Hepatocyte (in vitro differentiated cells): ENCODE data around the gene MYO5A. TPM values are rescaled to one million over a fixed set of nuclear protein-coding genes. Genes with fewer than 3 reads are reported as not detected.
"Not testable (repeated sequence)": the region's sequence is repeated elsewhere in the genome, so short reads cannot be mapped to it uniquely, and the experiment has no call there.

Experiments used
- DNase-seq: peaks from one replicate; pipeline ENCODE4 v3.0.0-alpha.2; 2016; ENCODE audit warnings: low spot score
- H2AFZ ChIP-seq: fragments of 200-600 bp; sonication (generic); 2 replicates; pipeline ENCODE4 v1.6.0; 2016; ENCODE audit warnings: antibody characterized with exemption, mild to moderate bottlenecking
- H3K27ac ChIP-seq: fragments of 200-600 bp; sonication (generic); 2 replicates; pipeline ENCODE4 v1.5.1; 2016; ENCODE audit warnings: mild to moderate bottlenecking
- H3K27me3 ChIP-seq: fragments of 200-600 bp; sonication (generic); 2 replicates; pipeline ENCODE4 v1.6.1; 2016
- H3K36me3 ChIP-seq: fragments of 200-600 bp; sonication (generic); replicated peaks from 2 replicates; pipeline ENCODE4 v1.5.1; 2016; ENCODE audit warnings: low read depth; ENCODE audit not compliant: insufficient read depth
- H3K4me1 ChIP-seq: fragments of 200-600 bp; sonication (generic); 2 replicates; pipeline ENCODE4 v1.5.1; 2016; ENCODE audit warnings: mild to moderate bottlenecking, moderate library complexity; ENCODE audit not compliant: insufficient read depth
- H3K4me2 ChIP-seq: fragments of 200-600 bp; sonication (generic); 2 replicates; pipeline ENCODE4 v1.6.0; 2016
- H3K4me3 ChIP-seq: fragments of 200-600 bp; sonication (generic); 2 replicates; pipeline ENCODE4 v1.5.1; 2016; ENCODE audit warnings: mild to moderate bottlenecking
- H3K79me2 ChIP-seq: fragments of 200-600 bp; sonication (generic); 2 replicates; pipeline ENCODE4 v1.6.0; 2017; ENCODE audit warnings: mild to moderate bottlenecking
- H3K9me2 ChIP-seq: fragments of 200-600 bp; sonication (generic); replicated peaks from 2 replicates; pipeline ENCODE4 v1.6.0; 2017; ENCODE audit warnings: mild to moderate bottlenecking; ENCODE audit not compliant: insufficient read depth
- H3K9me3 ChIP-seq: fragments of 200-600 bp; sonication (generic); 2 replicates; pipeline ENCODE4 v1.5.1; 2016; ENCODE audit warnings: low read depth, mild to moderate bottlenecking
- H4K20me1 ChIP-seq: fragments of 200-600 bp; sonication (generic); 2 replicates; pipeline ENCODE4 v1.6.0; 2016; ENCODE audit warnings: mild to moderate bottlenecking; ENCODE audit not compliant: insufficient read depth, poor library complexity, severe bottlenecking
- EZH2 ChIP-seq: fragments of 200-600 bp; sonication (generic); IDR thresholded peaks from 2 replicates; pipeline ENCODE4 v1.6.1; 2016; ENCODE audit warnings: antibody characterized with exemption, mild to moderate bottlenecking, borderline replicate concordance
- EZH2phosphoT487 ChIP-seq: fragments of 200-600 bp; sonication (generic); IDR thresholded peaks from one replicate; pipeline ENCODE4 v1.6.1; 2018; ENCODE audit warnings: antibody characterized with exemption, mild to moderate bottlenecking, low read depth, moderate library complexity; ENCODE audit not compliant: unreplicated experiment, severe bottlenecking
- WGBS: methylation state at CpG from one replicate; pipeline ENCODE4 v1.1.6; 2016; ENCODE audit warnings: low lambda C conversion rate; ENCODE audit errors: missing lambda C conversion rate; 5-methylcytosine and 5-hydroxymethylcytosine counted together
- polyA plus RNA-seq: library from polyadenylated mRNA; unstranded; fragments of >200 nt; fragmentation: Nextera tagmentation; extraction: Ambion mirVana; gene quantifications from 2 replicates; pipeline ENCODE4 v1.2.1, GENCODE V29; 2016
- total RNA-seq: library from RNA; depleted of rRNA; stranded (reverse); fragments of >200 nt; gene quantifications from 2 replicates; pipeline ENCODE4 v1.2.3, GENCODE V29; 2014
- TF ChIP-seq, protein P1 (sequence below): fragments of 200-600 bp; sonication (generic); IDR thresholded peaks from 2 replicates; pipeline ENCODE4 v1.5.1; 2016; ENCODE audit warnings: antibody characterized with exemption, mild to moderate bottlenecking; ENCODE audit not compliant: poor library complexity

The MYO5A gene
- total and polyA plus RNA-seq, 2 experiments from 2014 or later: 3.7 to 14.8 TPM

DNA sequence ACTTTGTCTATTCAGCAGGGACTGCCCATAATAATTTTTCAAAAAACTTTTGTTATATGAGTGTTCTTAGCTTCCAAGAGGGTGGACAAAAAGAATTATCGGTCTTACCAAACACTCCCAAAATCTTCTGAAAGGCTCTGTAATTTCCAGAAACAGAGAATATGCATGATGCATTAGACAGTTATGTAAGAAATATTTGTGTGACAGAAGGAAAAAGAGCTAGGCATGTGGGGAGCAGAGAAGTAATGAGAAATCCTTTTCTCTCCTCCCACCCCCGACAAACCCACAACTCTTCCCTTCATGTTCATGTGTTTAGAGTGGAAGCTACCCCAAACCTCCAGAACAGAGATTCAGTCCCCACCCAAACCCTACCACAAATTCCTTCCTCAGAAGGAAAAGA, 86.8 kb downstream of the MYO5A start:
- Histone ChIP-seq H3K4me2 (no peak overlapping the region), H3K4me3 (no peak overlapping the region), H3K27ac (no peak overlapping the region), H4K20me1 (no peaks in the 10 kb centered on the region), H3K27me3 (no peaks in the 10 kb centered on the region), H3K36me3 (no peaks in the 10 kb centered on the region), H3K4me1 (no peaks in the 10 kb centered on the region), H2AFZ (no peak overlapping the region), H3K79me2 (no peaks in the 10 kb centered on the region), H3K9me3 (no peaks in the 10 kb centered on the region), H3K9me2 (no peaks in the 10 kb centered on the region)
- WGBS: 91% methylated on average over 2 of the region's 2 CpGs
- no peak for DNase-seq
- TF ChIP-seq EZH2phosphoT487 (no peak), EZH2 (no peak)
- TF ChIP-seq, protein P1, sequence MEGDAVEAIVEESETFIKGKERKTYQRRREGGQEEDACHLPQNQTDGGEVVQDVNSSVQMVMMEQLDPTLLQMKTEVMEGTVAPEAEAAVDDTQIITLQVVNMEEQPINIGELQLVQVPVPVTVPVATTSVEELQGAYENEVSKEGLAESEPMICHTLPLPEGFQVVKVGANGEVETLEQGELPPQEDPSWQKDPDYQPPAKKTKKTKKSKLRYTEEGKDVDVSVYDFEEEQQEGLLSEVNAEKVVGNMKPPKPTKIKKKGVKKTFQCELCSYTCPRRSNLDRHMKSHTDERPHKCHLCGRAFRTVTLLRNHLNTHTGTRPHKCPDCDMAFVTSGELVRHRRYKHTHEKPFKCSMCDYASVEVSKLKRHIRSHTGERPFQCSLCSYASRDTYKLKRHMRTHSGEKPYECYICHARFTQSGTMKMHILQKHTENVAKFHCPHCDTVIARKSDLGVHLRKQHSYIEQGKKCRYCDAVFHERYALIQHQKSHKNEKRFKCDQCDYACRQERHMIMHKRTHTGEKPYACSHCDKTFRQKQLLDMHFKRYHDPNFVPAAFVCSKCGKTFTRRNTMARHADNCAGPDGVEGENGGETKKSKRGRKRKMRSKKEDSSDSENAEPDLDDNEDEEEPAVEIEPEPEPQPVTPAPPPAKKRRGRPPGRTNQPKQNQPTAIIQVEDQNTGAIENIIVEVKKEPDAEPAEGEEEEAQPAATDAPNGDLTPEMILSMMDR: no peak

DNA sequence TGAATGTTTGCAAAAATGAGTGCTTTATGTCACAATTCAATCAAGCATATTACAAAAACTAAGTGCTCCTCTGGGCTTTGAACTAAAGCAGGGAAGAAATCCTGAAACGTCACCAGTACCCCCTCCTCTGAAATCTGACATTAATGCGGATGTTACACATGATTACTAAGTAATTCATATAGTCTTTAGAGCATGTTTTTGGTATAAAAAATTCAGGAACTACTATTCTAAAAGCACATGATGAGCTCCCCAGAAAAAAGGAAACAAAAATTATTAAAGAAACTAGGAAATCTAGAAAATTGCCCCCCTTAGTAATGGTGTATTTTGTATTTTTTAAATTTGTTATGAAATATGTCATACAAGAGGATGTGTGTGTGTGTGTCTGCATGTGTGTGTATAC, 87.7 kb downstream of the MYO5A start:
- no peak for DNase-seq
- no peak overlapping the region for H2AFZ ChIP-seq
- no peaks in the 10 kb centered on the region for H3K36me3 ChIP-seq
- no peaks in the 10 kb centered on the region for H4K20me1 ChIP-seq
- no peaks in the 10 kb centered on the region for H3K27me3 ChIP-seq
- 87% methylated on average over 2 of the region's 2 CpGs for WGBS
- TF ChIP-seq, protein P1: no peak
- no peak for TF ChIP-seq EZH2
- no peak for TF ChIP-seq EZH2phosphoT487
- H3K4me2 ChIP-seq: no peak overlapping the region
- no peaks in the 10 kb centered on the region for H3K9me3 ChIP-seq
- H3K79me2 ChIP-seq: no peaks in the 10 kb centered on the region
- H3K4me3 ChIP-seq: no peak overlapping the region
- no peak overlapping the region for H3K27ac ChIP-seq
- no peaks in the 10 kb centered on the region for H3K9me2 ChIP-seq
- H3K4me1 ChIP-seq: no peaks in the 10 kb centered on the region

DNA sequence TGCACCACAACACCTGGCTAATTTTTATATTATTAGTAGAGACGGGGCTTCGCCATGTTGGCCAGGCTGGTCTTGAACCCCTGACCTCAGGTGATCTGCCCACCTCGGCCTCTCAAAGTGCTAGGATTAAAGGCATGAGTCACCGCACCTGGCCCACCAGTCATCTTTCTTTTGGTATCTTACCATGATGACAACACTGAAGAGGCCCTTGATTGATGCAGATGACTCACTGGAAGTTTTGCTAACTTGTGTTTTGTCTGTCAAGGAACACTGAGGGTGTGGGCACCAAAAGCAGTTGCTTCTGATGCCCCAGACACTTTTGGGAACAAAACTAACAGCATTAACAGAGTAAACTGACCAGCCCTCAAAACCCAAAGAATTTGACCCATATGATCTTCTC, 88.3 kb downstream of the MYO5A start:
- Histone ChIP-seq H3K4me1 (no peaks in the 10 kb centered on the region), H3K4me3 (no peak overlapping the region), H4K20me1 (no peaks in the 10 kb centered on the region), H3K4me2 (no peak overlapping the region), H3K79me2 (no peaks in the 10 kb centered on the region), H3K36me3 (no peaks in the 10 kb centered on the region), H3K9me2 (no peaks in the 10 kb centered on the region), H2AFZ (no peak overlapping the region), H3K27ac (no peak overlapping the region), H3K27me3 (no peaks in the 10 kb centered on the region), H3K9me3 (no peaks in the 10 kb centered on the region)
- TF ChIP-seq EZH2phosphoT487 (no peak), EZH2 (no peak)
- TF ChIP-seq, protein P1: no peak
- no peak for DNase-seq
- 79% methylated on average over 4 of the region's 4 CpGs for WGBS

DNA sequence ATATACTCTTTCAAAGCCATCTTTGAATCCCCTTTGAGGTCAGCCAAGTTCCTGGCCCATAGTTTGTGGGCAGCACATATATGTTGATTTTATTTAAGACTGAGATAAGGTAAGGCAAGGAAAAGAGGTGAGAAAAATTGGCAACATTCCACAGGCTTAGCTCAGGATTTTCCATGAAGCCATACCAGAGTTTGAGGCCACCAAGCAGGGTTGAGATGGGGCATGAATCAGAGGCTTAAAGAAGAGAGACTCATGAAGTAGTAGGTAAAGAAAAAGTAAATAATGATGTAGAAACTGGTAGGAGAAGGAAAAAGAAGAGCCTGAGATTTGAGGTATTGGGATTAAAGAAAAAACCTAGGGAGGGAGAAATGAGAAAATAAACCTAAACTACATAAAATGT, 89.2 kb downstream of the MYO5A start:
- Histone ChIP-seq H3K4me1 (no peaks in the 10 kb centered on the region), H3K27ac (no peak overlapping the region), H3K4me3 (no peak overlapping the region), H4K20me1 (no peaks in the 10 kb centered on the region), H3K36me3 (no peaks in the 10 kb centered on the region), H3K79me2 (no peaks in the 10 kb centered on the region), H3K9me3 (no peaks in the 10 kb centered on the region), H2AFZ (no peak overlapping the region), H3K9me2 (no peaks in the 10 kb centered on the region), H3K4me2 (no peak overlapping the region), H3K27me3 (no peaks in the 10 kb centered on the region)
- no peak for DNase-seq
- TF ChIP-seq, protein P1: no peak
- TF ChIP-seq EZH2phosphoT487 (no peak), EZH2 (no peak)

DNA sequence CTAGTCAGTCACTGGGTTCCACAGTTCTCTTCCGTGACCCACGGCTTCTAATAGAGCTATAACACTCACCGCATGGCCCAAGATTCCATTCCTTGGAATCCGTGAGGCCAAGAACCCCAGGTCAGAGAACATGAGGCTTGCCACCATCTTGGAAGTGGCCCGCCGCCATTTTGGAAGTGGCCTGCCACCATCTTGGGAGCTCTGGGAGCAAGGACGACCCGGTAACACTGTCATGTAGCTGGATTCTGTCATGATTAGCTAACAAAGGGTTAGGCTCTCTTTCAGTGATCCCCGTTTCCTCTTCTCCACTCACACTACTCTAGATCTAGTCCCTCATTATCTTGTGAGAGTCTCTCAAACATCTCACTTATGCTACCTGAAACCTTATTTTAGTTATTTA, 89.6 kb downstream of the MYO5A start:
- not testable (repeated sequence) for DNase-seq, H3K4me1 ChIP-seq, H3K9me3 ChIP-seq, H3K4me2 ChIP-seq, H3K4me3 ChIP-seq, H3K36me3 ChIP-seq, H3K27me3 ChIP-seq, H3K79me2 ChIP-seq, H2AFZ ChIP-seq, H3K9me2 ChIP-seq, H4K20me1 ChIP-seq, H3K27ac ChIP-seq
- WGBS: 96% methylated on average over 9 of the region's 9 CpGs
